ENCODE data around the gene STX3.

Gene STX3

DNA sequence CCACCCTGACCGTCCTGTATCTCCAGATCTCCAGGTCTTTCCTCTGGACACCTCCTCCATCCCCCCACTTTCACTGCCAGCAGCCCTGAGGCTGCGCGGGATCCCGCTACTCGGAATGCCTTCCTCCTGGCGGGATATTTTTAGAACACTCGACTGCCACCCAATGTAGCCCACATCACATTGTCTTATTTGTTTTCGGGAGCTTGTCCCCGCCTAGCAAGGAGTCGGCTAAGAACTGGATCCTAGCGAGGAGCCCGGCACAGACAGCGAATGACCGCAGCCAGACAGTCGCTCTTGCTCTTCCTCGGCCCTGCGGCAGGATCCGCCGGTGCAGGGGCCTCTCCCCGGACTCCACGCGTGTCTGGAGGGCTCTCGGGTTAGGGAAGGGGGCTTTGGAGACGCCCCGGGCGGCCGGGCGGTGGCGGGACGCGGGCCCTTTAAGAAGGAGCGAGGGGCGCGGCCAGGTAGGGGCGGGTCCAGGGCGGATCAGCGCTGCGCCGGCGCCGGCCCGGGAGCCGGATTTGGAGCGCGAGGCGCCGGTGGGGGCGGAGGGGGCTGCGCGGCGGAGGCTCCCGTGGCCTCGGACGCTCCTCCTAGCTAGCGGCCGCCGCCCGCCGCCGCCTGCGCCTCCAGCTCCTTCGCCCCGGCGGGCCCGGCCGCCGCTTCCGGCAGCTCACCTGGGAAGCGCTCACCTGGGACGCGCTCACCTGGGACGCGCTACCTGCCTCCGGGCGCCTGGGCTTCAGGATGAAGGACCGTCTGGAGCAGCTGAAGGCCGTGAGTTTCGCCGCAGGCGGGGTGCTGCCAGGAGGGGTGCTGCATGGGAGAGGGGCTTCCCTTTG, at the start of gene STX3:
STX3 (plus strand) TSS at position 518 of the 842 bp plus-strand sequence; CDS start at position 748, 230 bp downstream.
- peak; percentile 45 for DNase-seq (ENCODE audit: low read depth)

DNA sequence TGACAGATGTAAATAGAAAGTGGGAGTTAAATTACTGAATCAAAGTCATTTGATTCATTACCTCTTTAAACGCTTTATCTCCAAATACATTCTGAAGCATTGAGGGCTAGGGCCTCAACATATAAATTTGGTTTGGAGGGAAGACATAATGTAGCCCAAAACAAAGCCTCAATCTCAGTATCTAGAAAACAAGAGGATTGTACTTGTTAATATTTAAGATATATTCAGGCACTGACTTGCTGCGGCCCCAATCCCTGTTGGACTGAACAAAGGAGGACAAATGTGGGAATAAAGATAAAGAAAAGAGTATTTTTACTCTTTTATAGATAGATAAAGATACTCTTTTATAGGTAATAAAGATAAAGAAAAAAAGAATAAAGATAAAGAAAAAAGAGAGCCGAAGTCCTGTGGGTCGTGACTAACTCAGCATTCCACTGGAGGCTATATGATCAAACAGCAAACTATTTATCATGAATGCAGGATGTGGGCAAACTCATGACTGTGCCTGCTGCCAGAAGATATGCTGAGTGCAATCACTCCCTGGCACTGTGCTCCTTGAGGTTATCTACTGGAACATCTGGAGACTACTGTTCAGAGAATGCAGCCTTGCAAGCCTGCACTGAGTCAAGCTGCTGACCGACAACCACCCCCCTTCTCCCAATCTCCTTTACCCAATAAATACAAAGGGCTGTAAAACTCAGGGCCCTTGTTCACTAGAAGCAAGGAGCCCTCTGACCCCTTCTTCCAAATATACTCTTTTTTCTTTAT, 48.5 kb upstream of the STX3 start:
- DNase-seq (ENCODE audit: low read depth) = no peak

DNA sequence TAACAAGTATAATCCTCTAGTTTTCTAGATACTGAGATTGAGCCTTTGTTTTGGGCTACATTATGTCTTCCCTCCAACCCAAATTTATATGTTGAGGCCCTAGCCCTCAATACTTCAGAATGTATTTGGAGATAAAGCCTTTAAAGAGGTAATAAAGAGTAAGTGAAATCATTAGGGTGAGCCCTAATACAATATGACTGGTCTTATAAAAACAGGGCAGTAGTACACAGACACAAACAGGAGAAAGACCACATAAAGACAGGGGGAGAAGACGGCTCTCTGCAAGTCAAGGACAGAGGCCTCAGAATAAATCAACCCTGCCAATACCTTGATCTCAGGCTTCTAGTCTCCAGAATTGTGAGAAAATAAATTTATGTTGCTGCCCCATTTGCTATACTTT, 47.8 kb upstream of the STX3 start:
- DNase-seq (ENCODE audit: low read depth) = no peak

DNA sequence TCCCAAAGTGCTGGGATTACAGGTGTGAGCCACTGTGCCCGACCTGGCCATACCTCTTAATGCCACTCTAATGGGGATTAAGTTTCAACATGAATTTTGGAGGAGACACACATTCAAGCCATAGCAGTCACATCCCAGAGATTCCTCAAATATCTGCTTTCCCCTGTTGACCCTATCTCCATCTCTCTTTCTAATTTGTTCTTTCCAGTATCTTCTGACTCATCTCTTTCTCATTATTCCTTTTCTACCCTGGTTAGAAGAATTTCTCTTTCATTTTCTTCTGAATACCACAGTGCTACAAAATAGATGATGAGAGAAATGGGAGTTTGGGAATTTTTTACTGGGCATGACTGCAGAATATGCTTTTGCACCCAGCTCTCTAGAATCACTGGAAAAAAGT, 46.6 kb upstream of the STX3 start:
- DNase-seq (ENCODE audit: low read depth) = no peak

DNA sequence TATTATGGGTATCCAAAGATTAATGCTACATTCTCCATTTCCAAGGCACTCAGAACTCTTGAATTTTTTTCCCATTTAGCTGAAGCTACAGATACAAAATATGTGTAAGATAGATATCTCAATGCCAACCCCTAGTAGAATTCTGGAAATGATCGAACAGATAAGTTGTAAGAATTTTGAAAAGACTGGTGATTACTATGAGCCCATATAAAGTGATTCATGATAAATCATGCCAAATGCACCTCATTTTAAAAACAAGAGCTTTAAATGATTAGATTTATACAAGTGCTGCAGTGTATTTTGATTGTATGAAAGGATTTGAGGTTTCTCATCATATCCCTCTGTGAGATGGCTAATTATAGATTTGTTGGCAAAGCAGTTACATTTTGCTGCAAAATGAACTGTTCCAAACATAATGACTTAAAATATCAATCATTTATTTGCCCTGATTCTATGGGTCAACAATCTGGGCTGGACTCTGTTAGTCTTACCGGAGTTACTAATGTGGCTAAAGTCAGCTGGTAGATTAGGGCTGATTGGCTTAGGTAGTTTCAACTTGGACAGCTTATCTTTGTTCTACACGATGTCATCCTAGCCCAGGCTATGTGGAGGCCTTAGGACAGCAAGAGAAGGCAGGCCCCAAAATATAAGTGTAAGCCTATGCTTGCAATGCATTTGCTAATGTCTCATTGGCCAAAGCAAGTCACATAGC, 44.9 kb upstream of the STX3 start:
- DNase-seq (ENCODE audit: low read depth) = no peak

DNA sequence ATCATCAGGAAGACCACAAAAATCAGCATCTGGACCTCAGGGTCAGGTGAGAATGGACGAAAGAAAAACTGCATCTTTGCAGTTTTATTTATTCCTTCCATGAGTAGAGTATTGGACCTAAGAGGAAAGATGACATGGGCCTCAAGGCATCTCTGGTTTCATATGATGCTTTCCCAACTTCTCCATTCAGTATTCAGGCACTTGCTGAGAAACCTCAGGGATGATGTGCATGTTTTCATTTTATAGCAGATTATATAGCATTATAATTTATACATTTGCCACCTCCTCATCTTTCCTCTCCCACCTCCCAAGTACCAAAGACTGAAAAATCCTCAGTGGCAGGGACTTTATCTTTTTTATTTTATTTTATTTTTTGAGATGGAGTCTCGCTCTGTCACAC, 41.4 kb upstream of the STX3 start, which contains the start of gene OR10V1:
OR10V1 (minus strand) TSS at position 101 of the 400 bp plus-strand sequence; CDS start at position 101, 0 bp downstream.
- DNase-seq (ENCODE audit: low read depth) = no peak

DNA sequence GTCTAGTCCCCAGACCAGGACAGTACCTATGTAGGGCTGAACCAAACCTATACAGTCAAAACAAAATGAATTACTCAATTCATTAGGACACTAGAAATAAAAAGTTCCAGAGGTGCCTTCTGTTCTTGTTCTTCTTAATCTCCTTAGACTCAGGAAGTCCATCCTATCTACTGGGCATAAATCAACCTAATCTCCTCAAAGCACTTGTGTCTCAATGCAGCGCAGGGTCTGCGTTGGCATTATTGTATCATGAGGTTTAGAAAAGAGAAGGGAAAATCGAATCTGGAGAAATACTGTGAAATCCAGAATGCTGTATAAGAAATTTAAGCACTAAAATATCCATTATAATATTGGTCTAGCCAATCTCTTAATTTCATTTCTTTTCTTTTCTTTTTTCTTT, 39.1 kb upstream of the STX3 start:
- DNase-seq (ENCODE audit: low read depth) = no peak

DNA sequence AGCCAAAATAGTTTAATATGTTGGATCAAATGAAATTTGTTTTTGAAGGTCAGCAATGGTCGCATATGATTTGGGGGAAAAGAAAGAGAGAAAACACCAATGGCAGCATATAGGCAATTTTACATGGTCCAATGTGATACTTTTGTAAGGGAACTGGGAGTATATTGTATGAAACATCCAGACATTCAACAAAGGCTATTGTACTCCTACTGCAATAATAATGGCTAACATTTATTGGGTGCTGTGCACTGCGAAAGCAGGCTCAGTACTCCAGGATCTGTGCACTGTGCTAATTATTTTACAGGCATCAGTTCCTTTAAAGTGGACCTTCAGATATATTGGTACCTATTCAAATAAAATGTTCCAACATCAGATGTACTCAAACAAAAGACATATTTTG, 35.6 kb upstream of the STX3 start:
- no peak for DNase-seq (ENCODE audit: low read depth)

DNA sequence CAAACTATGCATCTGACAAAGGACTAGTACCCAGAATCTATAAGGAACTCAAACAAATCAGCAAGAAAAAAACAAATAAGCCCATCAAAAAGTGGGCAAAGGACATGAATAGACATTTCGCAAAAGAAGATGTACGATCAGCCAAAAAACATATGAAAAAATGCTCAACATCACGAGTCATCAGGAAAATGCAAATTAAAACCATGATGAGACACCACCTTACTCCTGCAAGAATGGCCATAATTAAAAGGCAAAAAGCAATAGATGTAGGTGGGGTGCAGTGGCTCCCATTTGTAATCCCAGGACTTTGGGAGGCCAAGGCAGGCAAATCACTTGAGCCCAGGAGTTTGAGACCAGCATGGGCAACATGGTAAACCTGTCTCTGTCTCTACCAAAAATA, 31.1 kb upstream of the STX3 start:
- no peak for DNase-seq (ENCODE audit: low read depth)

DNA sequence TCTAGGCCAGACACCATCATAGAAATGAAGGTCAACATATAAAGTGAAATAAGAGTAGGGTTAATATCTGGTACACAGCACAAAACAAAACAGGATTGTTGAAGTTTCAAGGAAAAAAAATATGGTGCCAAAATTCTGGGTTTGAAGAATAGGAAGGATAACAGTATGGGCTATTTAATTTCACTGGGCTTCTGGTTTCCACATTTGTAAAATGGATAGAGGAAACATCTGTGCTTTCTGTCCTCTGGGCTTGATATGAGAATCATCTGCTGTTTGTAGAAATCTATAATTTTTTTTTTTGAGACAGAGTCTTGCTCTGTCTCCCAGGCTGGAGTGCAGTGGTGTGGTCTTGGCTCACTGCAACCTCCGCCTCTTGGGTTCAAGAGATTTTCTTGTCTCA, 27.8 kb upstream of the STX3 start:
- DNase-seq (ENCODE audit: low read depth) = no peak

DNA sequence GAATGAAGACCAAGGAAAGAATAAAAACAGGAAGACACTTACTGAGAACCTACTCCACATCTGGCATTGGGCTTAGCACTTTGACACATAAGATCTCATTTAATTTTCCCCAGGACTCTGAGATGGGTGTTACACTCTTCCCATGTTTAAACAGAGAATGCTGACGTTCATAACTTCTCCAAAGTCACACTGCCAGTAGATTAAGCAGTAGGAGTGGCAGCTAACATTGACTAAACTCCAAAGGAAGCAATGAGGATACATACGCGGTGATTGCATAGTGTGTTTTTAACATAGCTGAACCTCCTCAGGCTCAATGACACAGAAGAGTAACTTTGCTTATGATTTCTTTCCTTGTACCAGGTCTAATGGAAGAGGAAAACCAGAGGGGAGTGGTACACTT, 27.0 kb upstream of the STX3 start:
- DNase-seq (ENCODE audit: low read depth) = no peak

DNA sequence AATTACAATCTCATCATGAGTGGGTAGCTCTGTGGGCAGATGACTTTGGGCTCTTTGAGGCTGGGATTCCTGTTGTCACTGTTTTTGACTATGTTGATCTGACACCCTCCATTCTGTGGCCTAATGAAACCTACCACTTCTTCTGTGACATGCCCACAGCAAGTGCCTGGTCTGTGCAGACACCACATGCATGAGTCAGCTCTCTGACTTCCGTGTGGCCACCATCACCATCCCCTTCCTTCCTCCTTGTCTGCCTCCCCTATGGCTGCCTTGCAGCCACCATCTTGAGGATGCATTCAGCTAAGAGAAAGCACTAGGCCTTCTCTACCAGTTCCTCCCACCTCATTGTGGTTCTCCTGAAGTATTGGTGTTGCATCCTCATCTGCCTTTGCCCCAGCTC, 26.3 kb upstream of the STX3 start:
- no peak for DNase-seq (ENCODE audit: low read depth)

DNA sequence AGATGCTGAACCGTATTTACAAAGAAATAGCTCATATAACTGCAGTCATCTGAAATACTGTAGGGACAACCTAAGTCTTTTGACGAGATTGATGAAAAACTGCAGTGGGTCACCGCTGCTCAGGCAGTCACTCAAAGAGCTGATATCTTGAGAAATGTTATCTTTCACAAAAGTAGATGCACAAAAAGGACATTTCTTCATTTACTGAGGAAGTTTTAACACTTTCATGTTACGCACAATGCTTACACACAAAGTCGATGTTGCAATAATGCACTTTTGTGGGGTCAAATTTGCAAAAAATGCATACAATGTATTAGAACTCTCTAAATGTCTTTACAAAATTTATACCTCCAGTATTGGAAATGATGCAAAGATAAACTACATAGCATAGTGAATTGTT, 25.3 kb upstream of the STX3 start:
- DNase-seq (ENCODE audit: low read depth) = no peak

DNA sequence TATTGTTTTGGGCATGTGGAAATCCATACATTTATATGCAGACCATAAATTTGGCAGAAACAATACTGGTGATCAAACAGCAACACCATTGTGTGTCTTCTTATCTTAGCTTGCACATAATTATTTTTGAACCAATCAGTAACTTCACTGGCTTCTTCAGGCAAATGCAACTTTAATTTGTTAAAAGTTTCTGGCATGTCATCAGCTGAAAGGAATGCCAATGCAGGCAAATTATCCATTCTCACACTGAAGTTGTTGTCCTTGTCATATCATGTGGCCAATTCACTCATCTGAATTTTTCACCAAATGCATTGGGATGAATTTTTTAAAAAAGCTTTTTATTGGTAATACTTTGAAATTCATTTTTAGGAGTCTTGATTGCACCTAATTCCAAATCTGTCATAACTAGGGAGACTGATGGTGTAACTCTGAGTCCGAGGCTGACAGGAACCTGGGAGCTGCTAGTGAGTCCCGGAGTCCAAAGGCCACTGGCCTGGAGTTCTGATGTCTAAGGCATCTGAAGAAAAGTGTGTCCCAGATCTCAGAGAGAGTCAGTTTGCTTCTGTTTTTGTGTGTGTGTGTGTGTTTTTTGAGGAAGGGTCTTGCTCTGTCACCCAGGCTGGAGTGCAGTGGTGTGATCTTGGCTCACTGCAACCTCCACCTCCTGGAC, 24.1 kb upstream of the STX3 start:
- no peak for DNase-seq (ENCODE audit: low read depth)

DNA sequence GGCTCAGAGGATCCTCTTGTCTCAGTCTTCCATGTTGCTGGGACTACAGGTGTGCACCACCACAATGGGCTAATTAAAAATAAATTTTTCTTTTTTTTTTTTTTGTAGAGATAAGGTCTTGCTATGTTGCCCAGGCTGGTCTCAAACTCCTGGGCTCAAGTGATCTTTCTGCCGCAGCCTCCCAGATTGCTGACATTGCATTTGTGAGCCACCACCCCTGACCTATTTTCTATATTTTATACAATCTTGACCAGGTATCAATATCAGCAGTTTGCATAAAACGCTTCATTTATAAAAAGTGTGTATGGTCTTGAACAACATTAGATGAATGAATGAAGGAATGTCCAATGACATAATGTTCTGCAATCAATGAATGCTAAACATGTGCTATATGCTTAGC, 9.1 kb upstream of the STX3 start:
- no peak for DNase-seq (ENCODE audit: low read depth)

DNA sequence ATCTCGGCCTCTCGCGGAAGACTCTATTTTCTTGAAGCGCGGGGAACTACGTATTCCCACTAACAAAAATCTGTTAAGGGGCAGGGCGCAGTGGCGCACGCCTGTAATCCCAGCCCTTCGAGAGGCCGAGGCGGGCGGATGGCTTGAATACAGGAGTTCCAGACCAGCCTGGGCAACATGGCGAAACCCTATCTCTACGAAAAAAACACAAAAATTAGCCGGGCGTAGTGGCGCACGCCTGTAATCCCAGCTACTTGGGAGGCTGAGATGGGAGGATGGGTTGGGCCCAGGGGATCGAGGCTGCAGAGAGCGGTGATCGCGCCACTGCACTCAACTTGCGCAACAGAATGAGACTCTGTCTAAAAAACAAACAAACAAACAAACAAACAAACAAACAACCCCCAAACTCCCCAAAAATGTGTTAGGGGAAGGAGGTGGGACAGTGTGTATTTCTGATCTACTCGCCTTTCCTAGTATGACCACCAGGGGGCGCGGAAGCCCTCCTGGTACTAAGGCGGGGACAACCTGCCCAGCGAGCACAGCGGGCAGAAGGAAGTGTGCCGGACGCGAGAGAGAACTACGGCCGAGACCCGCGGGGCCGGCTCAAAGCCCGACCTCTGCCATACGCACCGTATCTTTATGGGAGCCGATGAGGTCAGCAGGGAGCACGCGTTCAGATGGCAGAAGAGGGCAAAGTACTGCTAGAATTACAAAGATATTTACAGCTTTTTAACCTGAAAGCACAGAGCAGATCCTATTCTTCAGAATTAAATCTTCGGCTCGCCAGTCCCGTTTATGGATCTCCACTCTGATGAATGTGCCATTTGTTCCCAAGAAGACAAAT, 1.3 kb upstream of the STX3 start:
- DNase-seq (ENCODE audit: low read depth) = peak; percentile 66

DNA sequence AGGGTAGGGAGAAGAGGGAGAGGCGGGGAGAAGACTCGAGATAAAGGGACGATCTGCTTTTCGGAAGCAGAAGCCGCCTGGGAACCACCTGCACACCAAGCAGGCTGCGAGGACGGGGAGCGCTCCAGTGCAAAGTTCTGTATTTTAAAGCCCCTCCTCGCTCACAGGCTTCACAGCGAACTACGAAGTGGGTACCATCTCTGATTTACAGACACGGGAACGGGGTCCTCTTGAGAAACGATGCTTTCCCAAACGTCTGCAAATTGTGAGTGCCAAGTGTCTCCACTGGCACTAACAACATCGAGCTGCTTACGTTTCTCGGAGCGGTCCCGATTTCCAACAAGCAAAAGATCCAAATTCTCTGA, 700 bp upstream of the STX3 start:
- DNase-seq (ENCODE audit: low read depth) = no peak

DNA sequence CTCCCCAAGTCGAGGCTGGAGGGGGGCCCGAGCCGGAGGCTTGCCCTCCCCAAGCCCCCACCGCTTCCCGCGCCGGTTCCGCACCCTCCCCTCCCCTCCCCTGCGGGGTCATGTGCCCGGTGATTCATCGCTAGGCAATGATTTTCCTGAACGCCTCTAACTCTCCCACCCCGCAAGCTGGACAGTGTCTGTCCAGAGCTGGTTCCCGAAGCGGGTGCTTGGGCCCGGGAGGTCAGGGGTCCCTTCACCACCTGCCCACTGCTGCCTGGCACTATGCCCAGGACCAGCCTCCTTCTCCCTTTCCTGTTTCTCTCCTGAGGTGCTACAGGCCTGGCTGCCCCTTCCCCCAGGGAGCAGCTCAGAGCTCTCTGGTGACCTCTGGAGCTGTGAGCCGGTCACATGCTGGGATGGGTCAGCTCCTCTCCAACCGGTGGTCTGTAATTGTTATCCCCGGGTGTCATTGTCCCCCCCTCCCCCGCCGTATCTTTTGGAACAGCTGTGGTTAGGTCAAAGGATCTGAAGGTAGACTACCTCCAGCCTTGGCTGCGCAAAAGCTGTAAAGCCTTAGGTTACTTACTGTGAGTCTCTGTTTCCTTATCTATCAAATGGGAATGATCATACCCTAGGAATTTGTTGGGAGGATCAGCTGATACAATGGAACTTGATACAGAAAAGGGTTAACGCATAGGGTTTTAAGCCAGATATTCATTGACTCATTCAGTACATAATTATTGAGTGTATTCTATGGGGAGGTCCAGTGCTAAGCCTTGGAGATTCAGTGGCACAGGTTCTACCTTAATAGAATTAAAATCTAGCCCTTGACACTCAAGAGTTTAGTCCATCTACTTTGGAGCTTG, 753 bp downstream of the STX3 start:
- DNase-seq (ENCODE audit: low read depth) = peak; percentile 30

DNA sequence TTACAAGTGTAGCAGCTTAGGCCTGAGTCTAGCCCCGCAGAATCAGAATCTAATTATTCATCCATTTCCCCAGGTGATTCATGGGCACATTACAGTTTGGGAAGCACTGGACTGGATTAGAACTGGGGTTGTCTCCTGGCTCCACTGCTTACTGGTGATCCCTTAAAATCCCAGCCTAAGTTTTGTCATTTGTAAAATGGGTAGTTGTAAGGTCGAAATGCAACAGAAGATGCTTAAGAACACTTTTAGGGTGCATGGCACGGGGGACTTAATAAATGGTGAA, 1.3 kb downstream of the STX3 start:
- DNase-seq (ENCODE audit: low read depth) = no peak

DNA sequence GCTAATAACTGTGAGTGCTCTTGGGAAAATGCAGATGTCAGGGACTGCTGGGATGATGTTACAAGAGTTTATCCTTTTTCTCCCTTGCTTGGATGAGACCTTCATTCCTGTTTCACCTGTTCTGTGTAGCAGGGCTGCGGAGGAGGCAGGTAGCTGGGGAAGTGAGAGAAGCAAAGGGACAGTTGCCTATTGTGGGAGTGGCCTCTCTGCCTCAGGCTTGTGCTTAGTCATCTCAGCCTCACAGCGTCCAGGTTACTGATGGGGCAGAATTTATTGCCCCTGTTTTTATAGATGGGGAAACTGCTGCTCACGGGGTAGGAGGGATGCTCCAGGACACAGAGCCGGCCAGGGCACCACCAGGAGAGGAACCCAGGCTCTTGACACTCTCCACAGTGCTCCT, 1.7 kb downstream of the STX3 start:
- no peak for DNase-seq (ENCODE audit: low read depth)
